Measurements from ENCODE around the gene MAP7. TPM values are rescaled to one million over a fixed set of nuclear protein-coding genes. Genes with fewer than 3 reads are reported as not detected.
"Not testable (repeated sequence)": the region's sequence is repeated elsewhere in the genome, so short reads cannot be mapped to it uniquely, and the experiment has no call there.

Gene MAP7
- total RNA-seq, 6 donors from 2014 or later = 18.1 to 26.6 (median 24.2) TPM

DNA sequence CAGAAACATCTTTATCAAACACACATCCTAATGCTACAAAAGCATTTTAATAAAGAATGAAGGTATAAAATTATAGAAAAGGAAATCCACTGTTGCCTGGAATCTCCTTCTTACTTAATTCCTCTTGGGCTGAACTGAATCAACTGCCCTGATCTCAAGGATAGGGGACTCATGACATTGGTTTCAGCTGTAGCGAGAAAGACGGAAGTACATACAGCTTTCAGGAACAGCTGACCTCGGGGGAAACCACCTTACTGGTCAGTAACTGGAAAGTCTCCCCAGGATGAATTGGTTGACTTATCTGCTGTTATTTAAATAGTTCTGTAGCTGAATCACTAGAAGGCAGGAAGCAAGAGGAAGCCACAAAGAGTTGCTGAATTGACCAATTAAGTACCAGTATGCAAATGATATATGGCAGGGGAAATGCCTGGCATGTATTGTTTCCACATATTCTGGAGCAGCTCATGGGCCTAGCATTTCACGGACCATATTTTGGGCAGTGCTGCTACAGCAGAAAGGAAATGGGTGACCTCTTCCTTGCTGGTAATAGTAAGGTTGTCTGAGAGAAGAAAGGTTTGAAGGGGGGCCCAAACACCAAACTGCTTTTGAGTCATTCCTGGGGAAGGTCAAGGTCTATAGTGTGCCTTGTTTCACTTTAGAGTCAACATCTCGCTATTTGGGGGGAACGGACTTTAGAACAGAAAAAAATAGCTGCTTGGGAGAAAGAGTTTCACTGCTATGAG, 43.7 kb upstream of the MAP7 start:
- H3K36me3 ChIP-seq = peaks cover 3 to 52% (median 27%) of the 10 kb centered on the region in 4 donors
- 16 to 30% methylated on average over 6 of the region's 6 CpGs for WGBS, 2 donors

DNA sequence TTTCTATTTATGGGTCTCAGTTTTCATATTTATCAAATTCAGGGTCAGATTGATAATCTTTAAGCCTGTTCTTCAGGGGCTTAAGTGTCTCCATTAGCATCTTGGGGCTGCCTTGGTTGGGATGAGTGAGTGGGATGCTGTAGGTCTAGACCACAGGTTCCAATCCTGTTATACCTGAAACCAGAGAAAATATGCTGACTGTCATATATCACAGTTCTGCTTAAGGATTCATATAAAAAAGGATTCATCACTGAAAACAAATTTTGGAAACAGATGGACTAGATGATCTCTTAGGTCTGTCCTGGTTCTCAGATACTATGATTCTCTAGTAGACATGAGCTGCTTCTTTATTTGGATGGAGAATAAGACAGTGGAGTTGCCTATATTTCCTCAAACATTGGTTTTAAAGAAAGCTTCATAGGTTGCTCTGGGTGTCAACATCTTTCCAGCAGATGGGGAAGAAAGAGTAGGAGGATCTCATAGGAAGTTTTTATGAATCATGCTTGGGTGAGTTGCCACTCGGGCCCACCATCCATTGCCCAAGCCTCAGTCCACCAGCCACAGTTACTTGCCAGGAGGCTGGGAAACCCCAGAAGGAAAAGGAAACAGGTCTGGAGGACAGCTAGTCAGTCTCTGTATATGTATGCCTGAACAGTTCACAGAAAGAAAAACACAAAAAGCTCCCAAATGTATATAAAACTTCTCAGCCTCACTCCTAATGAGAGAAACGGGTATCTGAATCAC, 42.9 kb upstream of the MAP7 start:
- Histone ChIP-seq H3K27ac (peak overlapping the region in 3 of 4 donors; percentile 48 to 77 (median 66)), H3K36me3 (peaks cover 3 to 58% (median 33%) of the 10 kb centered on the region in 4 donors), H3K4me1 (peaks cover 7 to 15% (median 9%) of the 10 kb centered on the region in 4 donors), H3K27me3 (no peaks in the 10 kb centered on the region), H3K9me3 (no peaks in the 10 kb centered on the region), H3K4me3 (no peak overlapping the region)
- ATAC-seq (ENCODE audit: low FRiP score in 2 of 2) (peak in 1 of 2 donors; percentile 20), DNase-seq (no peak)
- WGBS, 2 donors = 52 to 75% methylated on average over 2 of the region's 2 CpGs
- no peak for TF ChIP-seq POLR2A (IDR thresholded peaks at IDR 0.05)
- TF ChIP-seq, protein P1, sequence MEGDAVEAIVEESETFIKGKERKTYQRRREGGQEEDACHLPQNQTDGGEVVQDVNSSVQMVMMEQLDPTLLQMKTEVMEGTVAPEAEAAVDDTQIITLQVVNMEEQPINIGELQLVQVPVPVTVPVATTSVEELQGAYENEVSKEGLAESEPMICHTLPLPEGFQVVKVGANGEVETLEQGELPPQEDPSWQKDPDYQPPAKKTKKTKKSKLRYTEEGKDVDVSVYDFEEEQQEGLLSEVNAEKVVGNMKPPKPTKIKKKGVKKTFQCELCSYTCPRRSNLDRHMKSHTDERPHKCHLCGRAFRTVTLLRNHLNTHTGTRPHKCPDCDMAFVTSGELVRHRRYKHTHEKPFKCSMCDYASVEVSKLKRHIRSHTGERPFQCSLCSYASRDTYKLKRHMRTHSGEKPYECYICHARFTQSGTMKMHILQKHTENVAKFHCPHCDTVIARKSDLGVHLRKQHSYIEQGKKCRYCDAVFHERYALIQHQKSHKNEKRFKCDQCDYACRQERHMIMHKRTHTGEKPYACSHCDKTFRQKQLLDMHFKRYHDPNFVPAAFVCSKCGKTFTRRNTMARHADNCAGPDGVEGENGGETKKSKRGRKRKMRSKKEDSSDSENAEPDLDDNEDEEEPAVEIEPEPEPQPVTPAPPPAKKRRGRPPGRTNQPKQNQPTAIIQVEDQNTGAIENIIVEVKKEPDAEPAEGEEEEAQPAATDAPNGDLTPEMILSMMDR (IDR thresholded peaks at IDR 0.05) = no peak
- TF ChIP-seq EP300 (IDR thresholded peaks at IDR 0.05) = no peak
- no peak for TF ChIP-seq POLR2AphosphoS5 (IDR thresholded peaks at IDR 0.05)

More for the DNA sequence above, 43.7 kb upstream of the MAP7 start:
- TF ChIP-seq POLR2AphosphoS5 (IDR thresholded peaks at IDR 0.05) (peak; percentile 29 to 67), POLR2A (IDR thresholded peaks at IDR 0.05) (peak in 1 of 4 donors; percentile 20), EP300 (IDR thresholded peaks at IDR 0.05) (no peak)
- TF ChIP-seq, protein P1 (IDR thresholded peaks at IDR 0.05) = no peak
- H3K4me1 ChIP-seq = peaks cover 7 to 15% (median 9%) of the 10 kb centered on the region in 4 donors
- DNase-seq (peak in 1 of 2 donors; percentile 83), ATAC-seq (ENCODE audit: low FRiP score in 2 of 2) (peak; percentile 82 to 88)
- H3K4me3 ChIP-seq = no peak overlapping the region
- H3K9me3 ChIP-seq = no peaks in the 10 kb centered on the region
- no peaks in the 10 kb centered on the region for H3K27me3 ChIP-seq
- peak overlapping the region; percentile 47 to 77 (median 57) for H3K27ac ChIP-seq

DNA sequence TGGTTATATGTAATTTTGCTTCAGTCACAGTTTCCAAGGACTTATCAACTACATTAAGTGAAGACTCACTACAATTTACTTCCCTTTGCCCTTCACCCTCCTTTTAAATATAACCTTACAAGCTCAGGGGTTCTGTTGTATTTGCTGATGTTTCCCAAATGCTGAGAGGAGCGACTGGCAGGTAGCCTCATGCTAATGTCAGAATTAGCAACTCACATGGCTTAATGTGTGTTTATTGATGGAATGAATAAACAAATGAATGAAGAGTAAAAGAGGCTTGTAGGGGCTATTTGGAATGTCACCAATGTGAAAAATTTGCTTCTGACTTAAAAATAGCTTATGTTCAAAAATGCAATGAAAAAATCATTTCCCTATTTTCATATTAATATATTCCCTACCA, 41.4 kb upstream of the MAP7 start:
- 84 to 96% methylated on average over 1 of the region's 1 CpG for WGBS, 2 donors
- H3K36me3 ChIP-seq = peaks cover 5 to 69% (median 39%) of the 10 kb centered on the region in 4 donors

DNA sequence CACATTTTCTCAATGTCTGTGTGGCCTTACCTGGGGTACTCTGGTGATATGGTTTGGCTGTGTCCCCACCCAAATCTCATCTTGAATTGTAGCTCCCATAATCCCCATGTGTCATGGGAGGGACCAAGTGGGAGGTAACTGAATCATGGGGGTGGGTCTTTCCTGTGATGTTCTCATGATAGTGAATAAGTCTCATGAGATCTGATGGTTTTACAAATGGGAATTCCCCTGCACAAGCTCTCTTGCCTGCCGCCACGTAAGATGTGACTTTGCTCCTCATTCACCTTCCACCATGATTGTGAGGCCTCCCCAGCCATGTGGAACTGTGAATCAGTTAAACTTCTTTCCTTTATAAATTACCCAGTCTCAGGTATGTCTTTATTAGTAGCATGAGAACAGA, 40.6 kb upstream of the MAP7 start:
- peaks cover 5 to 66% (median 41%) of the 10 kb centered on the region in 4 donors for H3K36me3 ChIP-seq
- H3K27me3 ChIP-seq; H3K9me3 ChIP-seq; H3K27ac ChIP-seq; H3K4me3 ChIP-seq; DNase-seq; ATAC-seq (ENCODE audit: low FRiP score in 2 of 2): not testable (repeated sequence)
- H3K4me1 ChIP-seq = peaks cover 7 to 15% (median 9%) of the 10 kb centered on the region in 4 donors
- WGBS, 2 donors = 96 to 100% methylated on average over 2 of the region's 2 CpGs

More for the DNA sequence above, 41.4 kb upstream of the MAP7 start:
- no peak overlapping the region for H3K4me3 ChIP-seq
- ATAC-seq (ENCODE audit: low FRiP score in 2 of 2) (no peak), DNase-seq (no peak)
- TF ChIP-seq, protein P1 (IDR thresholded peaks at IDR 0.05) = no peak
- TF ChIP-seq POLR2AphosphoS5 (IDR thresholded peaks at IDR 0.05) (no peak), POLR2A (IDR thresholded peaks at IDR 0.05) (no peak), EP300 (IDR thresholded peaks at IDR 0.05) (no peak)
- H3K27ac ChIP-seq = no peak overlapping the region
- no peaks in the 10 kb centered on the region for H3K9me3 ChIP-seq
- peaks cover 7 to 15% (median 9%) of the 10 kb centered on the region in 4 donors for H3K4me1 ChIP-seq
- H3K27me3 ChIP-seq = no peaks in the 10 kb centered on the region

DNA sequence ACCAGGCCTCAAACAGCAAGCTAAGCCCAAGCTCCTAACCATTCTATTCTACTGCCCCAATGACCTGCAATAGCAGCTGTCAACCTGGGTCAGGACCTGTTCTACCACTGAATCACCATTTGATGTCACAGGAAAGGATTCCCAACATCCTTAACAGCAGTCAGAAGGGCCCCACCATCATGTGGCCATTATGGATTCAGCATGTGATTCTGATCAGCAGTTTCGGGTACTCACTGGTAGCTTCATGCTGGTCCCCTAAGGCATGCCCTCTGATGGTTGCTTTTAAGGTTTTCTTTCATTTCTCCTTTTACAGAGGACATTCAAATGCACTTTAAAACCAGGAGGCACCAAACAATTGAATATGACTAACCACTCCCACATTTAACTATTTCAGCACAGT, 37.3 kb upstream of the MAP7 start:
- no peaks in the 10 kb centered on the region for H3K27me3 ChIP-seq
- 93 to 100% methylated on average over 1 of the region's 1 CpG for WGBS, 2 donors
- peak overlapping the region in 3 of 4 donors; percentile 21 to 35 (median 30) for H3K27ac ChIP-seq
- H3K4me3 ChIP-seq = no peak overlapping the region
- H3K9me3 ChIP-seq = no peaks in the 10 kb centered on the region
- DNase-seq (no peak), ATAC-seq (ENCODE audit: low FRiP score in 2 of 2) (no peak)
- TF ChIP-seq, protein P1 (IDR thresholded peaks at IDR 0.05) = no peak
- no peak for TF ChIP-seq POLR2AphosphoS5 (IDR thresholded peaks at IDR 0.05)
- no peak for TF ChIP-seq POLR2A (IDR thresholded peaks at IDR 0.05)
- TF ChIP-seq EP300 (IDR thresholded peaks at IDR 0.05) = no peak
- peaks cover 5 to 68% (median 44%) of the 10 kb centered on the region in 4 donors for H3K36me3 ChIP-seq
- peaks cover 3 to 6% (median 6%) of the 10 kb centered on the region in 4 donors for H3K4me1 ChIP-seq
